HTR-8/SVneo (cell line): ENCODE measurements around the gene CAND1.

Experiments used
- DNase-seq: peaks from one replicate; pipeline ENCODE4 v3.0.0; 2011; ENCODE audit warnings: low spot score, mixed read lengths; ENCODE audit not compliant: insufficient read length
- FAIRE-seq: peaks from 2 replicates; lab custom pipeline; 2011; peaks lifted over from hg19 to GRCh38; lab: Jason Lieb, UNC

Gene CAND1

GRCh38 chr12:67279637-67280036 lies 10.5 kb downstream of the CAND1 start:
- no peak for DNase-seq
- no peak for FAIRE-seq

GRCh38 chr12:67280088-67280487 lies 10.9 kb downstream of the CAND1 start:
- no peak for DNase-seq
- FAIRE-seq = no peak

- FAIRE-seq (no peak), DNase-seq (no peak)
These were observed 11.4 kb downstream of the CAND1 start for GRCh38 chr12:67280572-67280971.

- FAIRE-seq = peak; percentile 76
These were observed 15.4 kb downstream of the CAND1 start for GRCh38 chr12:67284561-67284960.

GRCh38 chr12:67286257-67286656 lies 17.1 kb downstream of the CAND1 start:
- DNase-seq = no peak
- no peak for FAIRE-seq

More at GRCh38 chr12:67284561-67284960, 15.4 kb downstream of the CAND1 start:
- DNase-seq = no peak

- DNase-seq = no peak
- no peak for FAIRE-seq
These were observed 18.2 kb downstream of the CAND1 start for GRCh38 chr12:67287311-67287710.

- FAIRE-seq (no peak), DNase-seq (no peak)
These were observed 19.4 kb downstream of the CAND1 start for GRCh38 chr12:67288561-67288960.

- DNase-seq (no peak), FAIRE-seq (no peak)
These were observed 21.2 kb downstream of the CAND1 start for GRCh38 chr12:67290378-67290777.

GRCh38 chr12:67299526-67299925 lies 30.4 kb downstream of the CAND1 start:
- DNase-seq = no peak
- FAIRE-seq = no peak

GRCh38 chr12:67299926-67300325 lies 30.8 kb downstream of the CAND1 start:
- DNase-seq (no peak), FAIRE-seq (no peak)

- no peak for FAIRE-seq
These were observed 33.0 kb downstream of the CAND1 start for GRCh38 chr12:67302162-67302561.

GRCh38 chr12:67305544-67305943 lies 36.4 kb downstream of the CAND1 start:
- FAIRE-seq (no peak), DNase-seq (no peak)

More at GRCh38 chr12:67302162-67302561, 33.0 kb downstream of the CAND1 start:
- no peak for DNase-seq

- DNase-seq (no peak), FAIRE-seq (no peak)
These were observed 37.6 kb downstream of the CAND1 start for GRCh38 chr12:67306712-67307111.

GRCh38 chr12:67315661-67316060 lies 46.5 kb downstream of the CAND1 start:
- no peak for FAIRE-seq
- DNase-seq = no peak

GRCh38 chr12:67318786-67319185 lies 49.6 kb downstream of the CAND1 start:
- no peak for DNase-seq
- no peak for FAIRE-seq

GRCh38 chr12:67319936-67320335 lies 50.8 kb downstream of the CAND1 start:
- no peak for DNase-seq
- FAIRE-seq = no peak

- FAIRE-seq (no peak), DNase-seq (no peak)
These were observed 51.6 kb downstream of the CAND1 start for GRCh38 chr12:67320614-67321295.

- DNase-seq (no peak), FAIRE-seq (no peak)
These were observed 53.4 kb downstream of the CAND1 start for GRCh38 chr12:67322580-67322979.

GRCh38 chr12:67323007-67323406 lies 53.8 kb downstream of the CAND1 start:
- FAIRE-seq (no peak), DNase-seq (no peak)

GRCh38 chr12:67326637-67327036 lies 57.5 kb downstream of the CAND1 start:
- DNase-seq = no peak

GRCh38 chr12:67327466-67327865 lies 58.3 kb downstream of the CAND1 start:
- DNase-seq = no peak
- FAIRE-seq = no peak

More at GRCh38 chr12:67326637-67327036, 57.5 kb downstream of the CAND1 start:
- no peak for FAIRE-seq

GRCh38 chr12:67331123-67331522 lies 62.0 kb downstream of the CAND1 start:
- FAIRE-seq = no peak
- no peak for DNase-seq
